HepG2 (cell line): ENCODE results near the gene KRTAP5-2. TPM values are rescaled to one million over a fixed set of nuclear protein-coding genes. Genes with fewer than 3 reads are reported as not detected.

Source experiments
- ATAC-seq: fragments of 200-7000 bp; cut with Tn5 transposase; 3 replicates; pipeline ENCODE4 v1.9.1; 2020; ENCODE audit warnings: mild to moderate bottlenecking, moderate library complexity
- BruUV-seq: library from RNA; stranded (reverse); fragments of 400-500 nt; replicated peaks from 2 replicates; lab custom pipeline; 2021; lab: Mats Ljungman, UMichigan
- CTCF ChIA-PET: fragments of 300-600 bp; formaldehyde crosslinking; extraction: SDS; loops from one replicate; lab custom pipeline; 2021; ENCODE audit warnings: low total read pairs, inconsistent platforms, low intra/inter-chr PET ratio; lab: Yijun Ruan, JAX
- POLR2A ChIA-PET: fragments of 350-600 bp; sonication (Branson Sonifier 250); formaldehyde crosslinking; loops from one replicate; lab custom pipeline; 2020; ENCODE audit warnings: antibody characterized with exemption, inconsistent platforms; lab: Yijun Ruan, JAX
- DNase-seq: peaks from one replicate; pipeline ENCODE4 v3.0.0-alpha.2; 2015; ENCODE audit warnings: low spot score
- FAIRE-seq: peaks from 3 replicates; lab custom pipeline; 2011; peaks lifted over from hg19 to GRCh38; lab: Jason Lieb, UNC
- H2AFZ ChIP-seq: one replicate; pipeline ENCODE4 v1.6.1; 2011; ENCODE audit warnings: low read length, inconsistent platforms
- H3K27ac ChIP-seq: fragments of 300-600 bp; 3 replicates; pipeline ENCODE4 v1.8.0; 2011; ENCODE audit warnings: mixed run types, mild to moderate bottlenecking, mixed read lengths, low read length, inconsistent platforms; ENCODE audit not compliant: insufficient read depth; ENCODE audit errors: extremely low read length
- H3K27me3 ChIP-seq, 2 experiments: fragments of 200-600 bp in 1 of 2; 2 replicates in 1 of 2; 3 replicates in 1 of 2; pipeline versions ENCODE4 v1.6.0 to v1.8.0; 2011; ENCODE audit warnings: low read length in 2 of 2, mild to moderate bottlenecking in 2 of 2, moderate library complexity in 2 of 2, inconsistent platforms in 1 of 2; ENCODE audit not compliant: insufficient read depth in 2 of 2, control insufficient read depth in 1 of 2
- H3K36me3 ChIP-seq, 2 experiments: fragments of 200-600 bp in 1 of 2; replicated peaks in 1 of 2; 2 replicates in 1 of 2; 3 replicates in 1 of 2; pipeline versions ENCODE4 v1.5.1 to v1.8.0; 2011; ENCODE audit warnings: low read length in 2 of 2, inconsistent platforms in 1 of 2; ENCODE audit not compliant: insufficient read depth in 2 of 2, control insufficient read depth in 1 of 2
- H3K4me1 ChIP-seq: 2 replicates; pipeline ENCODE4 v1.5.1; 2012; ENCODE audit warnings: low read length, inconsistent platforms; ENCODE audit not compliant: insufficient read depth
- H3K4me2 ChIP-seq: 2 replicates; pipeline ENCODE4 v1.6.0; 2011; ENCODE audit warnings: low read depth, low read length, inconsistent platforms
- H3K4me3 ChIP-seq, 3 experiments: fragments of 200-600 bp in 1 of 3; sonication (generic), shearing (Covaris generic) in 1 of 3; replicated peaks in 1 of 3; 2 replicates each; pipeline ENCODE4 v1.5.1; 2011 to 2016; ENCODE audit warnings: low read length in 3 of 3, inconsistent platforms in 2 of 3, low read depth in 2 of 3, mild to moderate bottlenecking in 2 of 3, control low read depth in 1 of 3, mixed read lengths in 1 of 3; ENCODE audit not compliant: insufficient read depth in 1 of 3
- H3K79me2 ChIP-seq: one replicate; pipeline ENCODE4 v1.6.1; 2011; ENCODE audit warnings: low read length, inconsistent platforms; ENCODE audit not compliant: insufficient read depth
- H3K9ac ChIP-seq: 2 replicates; pipeline ENCODE4 v1.6.0; 2011; ENCODE audit warnings: mild to moderate bottlenecking, low read depth, low read length, inconsistent platforms; ENCODE audit not compliant: insufficient read depth
- H3K9me3 ChIP-seq: 2 replicates; pipeline ENCODE4 v1.5.1; 2012; ENCODE audit warnings: mild to moderate bottlenecking, low read length
- H4K20me1 ChIP-seq: 2 replicates; pipeline ENCODE4 v1.6.0; 2011; ENCODE audit warnings: inconsistent platforms, mild to moderate bottlenecking, low read length, moderate library complexity; ENCODE audit not compliant: insufficient read depth
- CBX1 ChIP-seq: IDR thresholded peaks from one replicate; pipeline ENCODE4 v1.6.1; 2016; ENCODE audit warnings: antibody characterized with exemption, low read depth
- EED ChIP-seq: sonication (generic); formaldehyde crosslinking; IDR thresholded peaks from 2 replicates; pipeline ENCODE4 v1.5.0; 2020; ENCODE audit warnings: mild to moderate bottlenecking, missing genetic modification reagents
- HNRNPUL1 ChIP-seq: fragments of 200-400 bp; formaldehyde crosslinking; IDR thresholded peaks from 2 replicates; pipeline ENCODE4 v1.6.1; 2017; ENCODE audit warnings: low read depth, mild to moderate bottlenecking, low read length, moderate library complexity
- KMT2B ChIP-seq: IDR thresholded peaks from 2 replicates; pipeline ENCODE4 v1.6.1; 2016; ENCODE audit warnings: missing genetic modification reagents, missing compliant biosample characterization
- MATR3 ChIP-seq: sonication (generic); formaldehyde crosslinking; IDR thresholded peaks from 2 replicates; pipeline ENCODE4 v1.4.0; 2020; ENCODE audit warnings: missing genetic modification reagents
- NFRKB ChIP-seq: fragments of 450-650 bp; IDR thresholded peaks from 2 replicates; pipeline ENCODE4 v1.6.1; 2017
- NR1H2 ChIP-seq: sonication (generic); formaldehyde crosslinking; IDR thresholded peaks from 2 replicates; pipeline ENCODE4 v1.8.1; 2022; ENCODE audit warnings: low read depth, missing genetic modification reagents, borderline replicate concordance
- PBX2 ChIP-seq: IDR thresholded peaks from 2 replicates; pipeline ENCODE4 v1.6.1; 2016; ENCODE audit warnings: control low read depth
- RAD51 ChIP-seq: fragments of 450-650 bp; IDR thresholded peaks from 2 replicates; pipeline ENCODE4 v1.6.1; 2016; ENCODE audit warnings: borderline replicate concordance
- RFXANK ChIP-seq: IDR thresholded peaks from 2 replicates; pipeline ENCODE4 v1.6.1; 2016
- SNAI1 ChIP-seq: sonication (generic); formaldehyde crosslinking; IDR thresholded peaks from 2 replicates; pipeline ENCODE4 v1.5.0; 2020; ENCODE audit warnings: mild to moderate bottlenecking, missing genetic modification reagents, borderline replicate concordance
- ZBTB26 ChIP-seq: IDR thresholded peaks from 2 replicates; pipeline ENCODE4 v1.6.1; 2016; ENCODE audit warnings: missing compliant biosample characterization, missing genetic modification reagents, borderline replicate concordance
- ZBTB4 ChIP-seq: sonication (generic); formaldehyde crosslinking; IDR thresholded peaks from 2 replicates; pipeline ENCODE4 v1.4.0; 2020; ENCODE audit warnings: missing genetic modification reagents, mild to moderate bottlenecking, borderline replicate concordance
- ZFP90 ChIP-seq: sonication (generic); formaldehyde crosslinking; IDR thresholded peaks from 2 replicates; pipeline ENCODE4 v1.8.0; 2022; ENCODE audit warnings: missing genetic modification reagents, mild to moderate bottlenecking, inconsistent platforms, borderline replicate concordance
- ZNF770 ChIP-seq: sonication (generic); formaldehyde crosslinking; IDR thresholded peaks from 2 replicates; pipeline ENCODE4 v1.5.0; 2020; ENCODE audit warnings: mild to moderate bottlenecking, missing genetic modification reagents
- ZNF775 ChIP-seq: sonication (generic); formaldehyde crosslinking; IDR thresholded peaks from 2 replicates; pipeline ENCODE4 v1.4.0; 2020; ENCODE audit warnings: missing genetic modification reagents, mild to moderate bottlenecking, moderate library complexity, borderline replicate concordance
- ZNF780A ChIP-seq: sonication (generic); formaldehyde crosslinking; IDR thresholded peaks from 2 replicates; pipeline ENCODE4 v1.8.0; 2022; ENCODE audit warnings: mild to moderate bottlenecking, missing genetic modification reagents, moderate library complexity
- WGBS: methylation state at CpG from one replicate; pipeline ENCODE4 v1.1.6; 2017; ENCODE audit warnings: low lambda C conversion rate; 5-methylcytosine and 5-hydroxymethylcytosine counted together
- in situ Hi-C: cut with HindIII; loops from 2 replicates; pipeline ENCODE4 v1.10.0; 2017; ENCODE audit warnings: low pct_unique_long_range_greater_than_20kb; ENCODE audit not compliant: extremely low pct_ligation_motif_present
- intact Hi-C: fragments of 100-400 bp; cut with micrococcal nuclease; formaldehyde crosslinking; loops from one replicate; pipeline ENCODE4 v1.10.0; 2022; ENCODE audit not compliant: unreplicated experiment
- polyA plus RNA-seq, 8 experiments: library from polyadenylated mRNA; depleted of rRNA in 3 of 8; stranded (reverse) in 7 of 8; unstranded in 1 of 8; fragments of >200 nt; fragmentation: Illumina TruSeq in 4 of 8; extraction: Trizol in 4 of 8; gene quantifications; 2 replicates each; pipeline versions ENCODE4 v1.2.1 to v1.2.3, GENCODE V29; 2011 to 2016; ENCODE audit warnings: low read depth in 4 of 8, missing spikeins in 1 of 8, mixed read lengths in 1 of 8; ENCODE audit not compliant: insufficient read depth in 1 of 8
- total RNA-seq, 5 experiments: library from RNA; depleted of rRNA; stranded (reverse); fragments of >200 nt; fragmentation: Illumina TruSeq; extraction: Trizol; gene quantifications; 2 replicates each; pipeline ENCODE4 v1.2.3, GENCODE V29; 2016; ENCODE audit warnings: low read depth in 1 of 5

Gene KRTAP5-2
- total and polyA plus RNA-seq, 2 of the 13 experiments (the other 11 are each of a cell fraction or from before 2014, with no cell fraction given) = not detected

GRCh38 chr11:1563149-1563638 is 34.9 kb downstream of the KRTAP5-2 start (continued):
- no peak for TF ChIP-seq SNAI1
- TF ChIP-seq KMT2B (CRISPR knock-in tag) = no peak
- no peak for TF ChIP-seq RFXANK
- no peak for TF ChIP-seq MATR3
- TF ChIP-seq NFRKB = no peak

- no TSS peak for BruUV-seq
- intact Hi-C loops (no loop called here), in situ Hi-C loops (no loop called here)
- no peak overlapping the region for H3K4me2 ChIP-seq
- H3K36me3 ChIP-seq = peaks cover 0 to 1% of the 10 kb centered on the region in 2 experiments; a peak in 1 of 5 replicates
- H3K4me3 ChIP-seq = no peak overlapping the region
- H3K27ac ChIP-seq = no peak overlapping the region
- FAIRE-seq (no peak), DNase-seq (no peak), ATAC-seq (no peak)
- WGBS = 91% methylated on average over 5 of the region's 14 CpGs
- H3K79me2 ChIP-seq = no peaks in the 10 kb centered on the region
- POLR2A ChIA-PET = no interaction called here
- H3K9ac ChIP-seq = no peak overlapping the region
- H2AFZ ChIP-seq = no peak overlapping the region
- H4K20me1 ChIP-seq = peaks cover 13% of the 10 kb centered on the region; the same call in 1 of the 2 replicates
- H3K9me3 ChIP-seq = no peaks in the 10 kb centered on the region
- peaks cover 8% of the 10 kb centered on the region for H3K4me1 ChIP-seq
- H3K27me3 ChIP-seq = no peaks in the 10 kb centered on the region
- CTCF ChIA-PET = no interaction called here
- TF ChIP-seq NR1H2 (CRISPR knock-in tag) (no peak), EED (CRISPR knock-in tag) (no peak), ZNF780A (CRISPR knock-in tag) (no peak), RAD51 (no peak), ZBTB4 (CRISPR knock-in tag) (no peak), ZFP90 (CRISPR knock-in tag) (no peak), ZBTB26 (CRISPR knock-in tag) (no peak), CBX1 (no peak), ZNF770 (CRISPR knock-in tag) (no peak), HNRNPUL1 (no peak), PBX2 (CRISPR knock-in tag) (no peak), ZNF775 (CRISPR knock-in tag) (no peak)
Observed at GRCh38 chr11:1562469-1563148, 35.5 kb downstream of the KRTAP5-2 start.
